H1 (cell line): ENCODE data around the gene P2RX7. TPM values are rescaled to one million over a fixed set of nuclear protein-coding genes. Genes with fewer than 3 reads are reported as not detected.

Source experiments
- CHD7 ChIP-seq: fragments of 300-600 bp; sonication (generic); IDR thresholded peaks from 2 replicates; pipeline ENCODE4 v1.7.1; 2012; ENCODE audit warnings: low read length, moderate library complexity, mild to moderate bottlenecking, inconsistent platforms; ENCODE audit not compliant: insufficient replicate concordance
- CTCF ChIP-seq, 3 experiments: IDR thresholded peaks; 1 replicate in 2 of 3; 2 replicates in 1 of 3; pipeline versions ENCODE4 v1.5.1 to v1.6.1; 2011; ENCODE audit warnings: low read length in 3 of 3, mild to moderate bottlenecking in 3 of 3, inconsistent platforms in 2 of 3, low read depth in 1 of 3, moderate library complexity in 1 of 3; ENCODE audit not compliant: insufficient read depth in 1 of 3; ENCODE audit errors: control extremely low read depth in 1 of 3
- E2F6 ChIP-seq: IDR thresholded peaks from 2 replicates; pipeline ENCODE4 v1.6.1; 2012; ENCODE audit warnings: inconsistent platforms
- POLR2AphosphoS5 ChIP-seq: IDR thresholded peaks from 2 replicates; pipeline ENCODE4 v1.6.1; 2011; ENCODE audit warnings: low read depth, low read length
- RAD21 ChIP-seq, 2 experiments: IDR thresholded peaks in 1 of 2; conservative IDR thresholded peaks in 1 of 2; 2 replicates each; pipeline ENCODE4 v1.6.1; 2011; ENCODE audit warnings: low read depth in 2 of 2, low read length in 2 of 2, improper control_type of control experiment in 1 of 2, inconsistent platforms in 1 of 2, mild to moderate bottlenecking in 1 of 2, moderate library complexity in 1 of 2
- RXRA ChIP-seq: IDR thresholded peaks from 2 replicates; pipeline ENCODE4 v1.6.1; 2011; ENCODE audit warnings: low read depth, mild to moderate bottlenecking, low read length, moderate library complexity; ENCODE audit not compliant: insufficient read depth
- SP2 ChIP-seq: IDR thresholded peaks from 2 replicates; pipeline ENCODE4 v1.6.1; 2012; ENCODE audit warnings: mild to moderate bottlenecking, low read length, inconsistent platforms
- TEAD4 ChIP-seq: IDR thresholded peaks from 2 replicates; pipeline ENCODE4 v1.6.1; 2012; ENCODE audit warnings: low read depth, low read length, inconsistent platforms, mixed read lengths
- polyA plus RNA-seq, 7 experiments: library from polyadenylated mRNA; depleted of rRNA in 3 of 7; stranded (reverse) in 5 of 7; unstranded in 2 of 7; fragments of >200 nt in 5 of 7; fragments of 200-250 nt in 2 of 7; gene quantifications; 1 replicate in 5 of 7; 2 replicates in 1 of 7; 4 replicates in 1 of 7; pipeline versions ENCODE4 v1.2.1 to v1.2.3, GENCODE V29; 2011 to 2013; ENCODE audit warnings: missing spikeins in 2 of 7, mixed read lengths in 2 of 7
- total RNA-seq: library from RNA; stranded (reverse); fragmentation: NEBNext Ultra II Directional; extraction: Animal tissue kit (Norgen Biotek cat#: 25700); gene quantifications from 2 replicates; pipeline ENCODE4 v1.2.1, GENCODE V29; 2021

Gene P2RX7
- total and polyA plus RNA-seq, 2 of the 8 experiments (the other 6 are each of a cell fraction or from before 2014, with no cell fraction given): 0.38 to 0.56 TPM

- TF ChIP-seq CHD7 (no peak), POLR2AphosphoS5 (no peak), E2F6 (no peak), RAD21 (IDR thresholded peaks at IDR 0.05 in 1 of 2, conservative IDR thresholded peaks at IDR 0.05 in 1 of 2; ENCODE audit: low read depth in 2 of 2, low read length in 2 of 2) (no peak), TEAD4 (no peak), CTCF (IDR thresholded peaks at IDR 0.05; ENCODE audit: control extremely low read depth in 1 of 3, insufficient read depth in 1 of 3, low read depth in 1 of 3, low read length in 3 of 3) (no peak), RXRA (no peak), SP2 (no peak)
These were observed 735 bp upstream of the P2RX7 start (continued) for GRCh38 chr12:121131941-121132341.
